Hypothalamus (tissue), 51 donors: ENCODE results near the gene ZSCAN5A.
"Not testable (repeated sequence)": the region's sequence is repeated elsewhere in the genome, so short reads cannot be mapped to it uniquely, and the experiment has no call there.

Experiments used
- DNase-seq, 51 donors: peaks; one replicate each; lab custom pipeline; 2025; lab: John Stamatoyannopoulos, UW

ZSCAN5A gene

GRCh38 chr19:56315077-56315828 is 614 bp upstream of the ZSCAN5A start:
- DNase-seq, result peak; percentile 57 to 100 (median 93)

- DNase-seq, result no peak
Measured at GRCh38 chr19:56314018-56314380, 640 bp downstream of the ZSCAN5A start.

- DNase-seq, result no peak
Measured at GRCh38 chr19:56312787-56313657, 1.6 kb downstream of the ZSCAN5A start.

GRCh38 chr19:56312342-56312741 is 2.3 kb downstream of the ZSCAN5A start:
- no peak for DNase-seq

- DNase-seq, result no peak
Measured at GRCh38 chr19:56310462-56310861, 4.2 kb downstream of the ZSCAN5A start.

GRCh38 chr19:56309511-56310185 is 5.0 kb downstream of the ZSCAN5A start:
- peak in 8 of 51 donors; percentile 3 to 32 (median 6) for DNase-seq

GRCh38 chr19:56308792-56309191 is 5.8 kb downstream of the ZSCAN5A start:
- no peak for DNase-seq

GRCh38 chr19:56307062-56307461 is 7.6 kb downstream of the ZSCAN5A start:
- DNase-seq, result not testable (repeated sequence)

- DNase-seq, result no peak
Measured at GRCh38 chr19:56306016-56306415, 8.6 kb downstream of the ZSCAN5A start.

- DNase-seq, result no peak
Measured at GRCh38 chr19:56304243-56304642, 10.4 kb downstream of the ZSCAN5A start.

- DNase-seq, result no peak
Measured at GRCh38 chr19:56301886-56302620, 12.6 kb downstream of the ZSCAN5A start.

GRCh38 chr19:56301155-56301554 is 13.5 kb downstream of the ZSCAN5A start:
- no peak for DNase-seq

GRCh38 chr19:56299688-56300087 is 15.0 kb downstream of the ZSCAN5A start:
- DNase-seq, result no peak

- no peak for DNase-seq
Measured at GRCh38 chr19:56297010-56297409, 17.6 kb downstream of the ZSCAN5A start.

- DNase-seq, result no peak
Measured at GRCh38 chr19:56295531-56296455, 18.8 kb downstream of the ZSCAN5A start.

GRCh38 chr19:56294549-56294948 is 20.1 kb downstream of the ZSCAN5A start:
- peak in 8 of 51 donors; percentile 2 to 27 (median 9) for DNase-seq

- no peak for DNase-seq
Measured at GRCh38 chr19:56291867-56292266, 22.8 kb downstream of the ZSCAN5A start.

GRCh38 chr19:56290104-56290503 is 24.5 kb downstream of the ZSCAN5A start:
- DNase-seq, result no peak

GRCh38 chr19:56284746-56285145 is 29.9 kb downstream of the ZSCAN5A start:
- no peak for DNase-seq
